K562 (cell line): ENCODE measurements around the gene LSM4. TPM values are rescaled to one million over a fixed set of nuclear protein-coding genes. Genes with fewer than 3 reads are reported as not detected.

Experiments
- BCOR ChIP-seq: fragments of 450-650 bp; IDR thresholded peaks from 2 replicates; pipeline ENCODE4 v1.6.1; 2016
- BRD9 ChIP-seq: fragments of 450-650 bp; IDR thresholded peaks from 2 replicates; pipeline ENCODE4 v1.6.1; 2018; ENCODE audit warnings: low read depth; ENCODE audit not compliant: partially characterized antibody
- COPS2 ChIP-seq: fragments of 450-650 bp; conservative IDR thresholded peaks from 2 replicates; pipeline ENCODE4 v1.6.1; 2016; ENCODE audit warnings: mild to moderate bottlenecking, moderate library complexity
- CREM ChIP-seq: IDR thresholded peaks from 2 replicates; pipeline ENCODE4 v1.6.1; 2014; ENCODE audit warnings: antibody characterized with exemption, low read depth
- HDAC8 ChIP-seq: fragments of 450-650 bp; IDR thresholded peaks from 2 replicates; pipeline ENCODE4 v1.6.1; 2016; ENCODE audit warnings: mild to moderate bottlenecking, missing genetic modification characterization, moderate library complexity, missing compliant biosample characterization
- ILK ChIP-seq: fragments of 450-650 bp; IDR thresholded peaks from 2 replicates; pipeline ENCODE4 v1.6.1; 2016; ENCODE audit warnings: missing genetic modification characterization, low read depth, mild to moderate bottlenecking, missing compliant biosample characterization, moderate library complexity, borderline replicate concordance
- MCM2 ChIP-seq: fragments of 450-650 bp; IDR thresholded peaks from 2 replicates; pipeline ENCODE4 v1.6.1; 2017; ENCODE audit warnings: low read depth, mild to moderate bottlenecking
- MTA3 ChIP-seq: fragments of 450-650 bp; formaldehyde crosslinking; IDR thresholded peaks from 2 replicates; pipeline ENCODE4 v1.6.1; 2017; ENCODE audit warnings: mild to moderate bottlenecking, borderline replicate concordance
- PHF20 ChIP-seq: fragments of 450-650 bp; IDR thresholded peaks from 2 replicates; pipeline ENCODE4 v1.6.1; 2018; ENCODE audit not compliant: partially characterized antibody
- POLR2AphosphoS2 ChIP-seq: IDR thresholded peaks from 2 replicates; pipeline ENCODE4 v1.6.1; 2012; ENCODE audit warnings: low read length, improper control_type of control experiment
- RBM22 ChIP-seq: fragments of 200-400 bp; formaldehyde crosslinking; IDR thresholded peaks from 2 replicates; pipeline ENCODE4 v1.6.1; 2018; ENCODE audit warnings: low read length, low read depth; ENCODE audit not compliant: poor library complexity, severe bottlenecking
- SIN3A ChIP-seq, 2 experiments: fragments of 150-350 bp in 1 of 2; IDR thresholded peaks; 2 replicates each; pipeline ENCODE4 v1.6.1; 2011 to 2016; ENCODE audit warnings: borderline replicate concordance in 2 of 2, low read depth in 2 of 2, low read length in 2 of 2, mild to moderate bottlenecking in 2 of 2, moderate library complexity in 2 of 2; ENCODE audit not compliant: control insufficient read depth in 1 of 2
- SMAD3 ChIP-seq: fragments of 450-650 bp; formaldehyde crosslinking; conservative IDR thresholded peaks from 2 replicates; pipeline ENCODE4 v1.4.0; 2020; ENCODE audit warnings: mild to moderate bottlenecking
- ZBTB1 ChIP-seq: sonication (generic); formaldehyde crosslinking; IDR thresholded peaks from 2 replicates; pipeline ENCODE4 v1.8.1; 2023; ENCODE audit warnings: missing genetic modification reagents, low read depth, mild to moderate bottlenecking, borderline replicate concordance
- ZFP36 ChIP-seq: fragments of 150-350 bp; IDR thresholded peaks from 2 replicates; pipeline ENCODE4 v1.6.1; 2018; ENCODE audit warnings: low read length, low read depth; ENCODE audit not compliant: partially characterized antibody
- ZNF354B ChIP-seq: fragments of 250-450 bp; sonication (Bioruptor Pico); IDR thresholded peaks from 2 replicates; pipeline ENCODE4 v1.4.0; 2020
- ZNF431 ChIP-seq: sonication (generic); formaldehyde crosslinking; IDR thresholded peaks from 2 replicates; pipeline ENCODE4 v1.8.0; 2022; ENCODE audit warnings: mild to moderate bottlenecking, missing genetic modification reagents
- polyA plus RNA-seq, 8 experiments: library from polyadenylated mRNA; depleted of rRNA in 4 of 8; stranded (reverse) in 5 of 8; unstranded in 3 of 8; fragments of >200 nt; fragmentation: Nextera tagmentation in 2 of 8; fragmentation: Illumina TruSeq in 1 of 8; extraction: Ambion mirVana in 2 of 8; extraction: Trizol in 1 of 8; gene quantifications; 2 replicates each; pipeline versions ENCODE4 v1.2.1 to v1.2.3, GENCODE V29; 2011 to 2014; ENCODE audit warnings: inconsistent platforms in 1 of 8, missing spikeins in 1 of 8
- total RNA-seq, 7 experiments: library from RNA; depleted of rRNA in 6 of 7; stranded (reverse); fragments of >200 nt in 6 of 7; fragmentation: Illumina TruSeq in 2 of 7; extraction: Trizol in 2 of 7; gene quantifications; 2 replicates each; pipeline versions ENCODE4 v1.2.1 to v1.2.3, GENCODE V29; 2011 to 2021; ENCODE audit warnings: low replicate concordance in 1 of 7
- TF ChIP-seq, protein P1 (sequence below): fragments of 200-800 bp; sonication (Bioruptor generic); IDR thresholded peaks from 2 replicates; pipeline ENCODE4 v1.6.1; 2016; ENCODE audit warnings: missing genetic modification characterization, missing compliant biosample characterization
- TF ChIP-seq, protein P2 (sequence below): sonication (generic); formaldehyde crosslinking; IDR thresholded peaks from 2 replicates; pipeline ENCODE4 v1.8.0; 2023; ENCODE audit warnings: mild to moderate bottlenecking, missing genetic modification reagents
- TF ChIP-seq, protein P3 (sequence below): sonication (generic); formaldehyde crosslinking; IDR thresholded peaks from 2 replicates; pipeline ENCODE4 v1.5.0; 2020; ENCODE audit warnings: missing genetic modification reagents

The LSM4 gene
- total and polyA plus RNA-seq, 9 of the 15 experiments (the other 6 are each of a cell fraction or from before 2014, with no cell fraction given) = 11.9 to 763 (median 202) TPM

DNA sequence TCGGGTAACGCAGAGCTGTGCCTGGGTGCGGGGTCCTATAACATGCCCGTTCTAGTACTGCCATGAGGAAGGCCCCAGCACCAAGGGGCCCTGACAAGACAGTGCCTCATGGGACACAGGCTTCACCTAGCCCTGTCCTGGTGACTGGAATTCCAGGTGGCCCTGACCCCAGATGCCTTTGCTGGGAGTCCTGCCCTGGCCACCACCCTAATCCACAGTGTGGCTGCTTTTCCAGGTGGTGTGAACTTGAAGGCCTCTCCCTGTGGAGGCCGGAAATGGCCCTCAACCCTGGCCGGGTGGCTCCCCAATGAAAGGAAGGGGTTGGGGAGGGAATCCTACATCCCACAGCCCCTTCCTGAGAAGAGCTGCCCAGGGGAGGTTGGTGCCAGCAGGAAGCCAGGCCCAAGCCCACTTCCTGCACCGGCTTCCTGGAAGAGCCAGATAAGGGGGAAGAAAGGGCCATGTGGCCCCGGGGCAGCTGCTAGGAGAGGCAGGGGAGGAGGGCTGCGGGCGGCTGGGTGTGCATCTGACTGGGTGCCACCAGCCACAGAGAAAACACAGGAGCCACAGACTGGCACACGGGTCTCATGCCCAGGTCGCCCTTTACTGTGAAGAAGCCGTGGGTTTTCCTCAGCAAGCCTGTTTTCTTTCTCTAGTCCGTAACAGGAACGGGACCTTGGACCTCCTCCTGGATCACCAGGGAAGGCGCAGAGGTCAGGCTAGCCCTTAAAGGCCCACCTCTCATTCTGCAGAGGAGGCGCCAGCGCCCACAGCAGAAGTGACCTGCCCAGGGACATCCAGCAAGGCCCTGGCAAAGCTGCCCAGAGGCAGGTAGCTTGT, 4.7 kb downstream of the LSM4 start (continued):
- TF ChIP-seq HDAC8 (tag) (peak; percentile 57; the same call in 1 of the 2 replicates), RBM22 (no peak), CREM (no peak), PHF20 (no peak), SMAD3 (CRISPR knock-in tag) (0 out of 2 replicates have a peak, but pooled peaks have one; percentile 24), MTA3 (peak; percentile 63; the same call in 1 of the 2 replicates), POLR2AphosphoS2 (no peak), ZBTB1 (CRISPR knock-in tag) (0 out of 2 replicates have a peak, but pooled peaks have one; percentile 29), SIN3A (IDR thresholded peaks at IDR 0.05; ENCODE audit: borderline replicate concordance in 2 of 2, control insufficient read depth in 1 of 2, low read depth in 2 of 2, low read length in 2 of 2) (peak in 1 of 2 experiments; percentile 57; a peak in 1 of 4 replicates), MCM2 (no peak), BCOR (no peak), ILK (tag) (no peak), ZFP36 (no peak), BRD9 (no peak), ZNF354B (CRISPR knock-in tag) (no peak), ZNF431 (no peak), COPS2 (no peak)
- TF ChIP-seq, protein P1, sequence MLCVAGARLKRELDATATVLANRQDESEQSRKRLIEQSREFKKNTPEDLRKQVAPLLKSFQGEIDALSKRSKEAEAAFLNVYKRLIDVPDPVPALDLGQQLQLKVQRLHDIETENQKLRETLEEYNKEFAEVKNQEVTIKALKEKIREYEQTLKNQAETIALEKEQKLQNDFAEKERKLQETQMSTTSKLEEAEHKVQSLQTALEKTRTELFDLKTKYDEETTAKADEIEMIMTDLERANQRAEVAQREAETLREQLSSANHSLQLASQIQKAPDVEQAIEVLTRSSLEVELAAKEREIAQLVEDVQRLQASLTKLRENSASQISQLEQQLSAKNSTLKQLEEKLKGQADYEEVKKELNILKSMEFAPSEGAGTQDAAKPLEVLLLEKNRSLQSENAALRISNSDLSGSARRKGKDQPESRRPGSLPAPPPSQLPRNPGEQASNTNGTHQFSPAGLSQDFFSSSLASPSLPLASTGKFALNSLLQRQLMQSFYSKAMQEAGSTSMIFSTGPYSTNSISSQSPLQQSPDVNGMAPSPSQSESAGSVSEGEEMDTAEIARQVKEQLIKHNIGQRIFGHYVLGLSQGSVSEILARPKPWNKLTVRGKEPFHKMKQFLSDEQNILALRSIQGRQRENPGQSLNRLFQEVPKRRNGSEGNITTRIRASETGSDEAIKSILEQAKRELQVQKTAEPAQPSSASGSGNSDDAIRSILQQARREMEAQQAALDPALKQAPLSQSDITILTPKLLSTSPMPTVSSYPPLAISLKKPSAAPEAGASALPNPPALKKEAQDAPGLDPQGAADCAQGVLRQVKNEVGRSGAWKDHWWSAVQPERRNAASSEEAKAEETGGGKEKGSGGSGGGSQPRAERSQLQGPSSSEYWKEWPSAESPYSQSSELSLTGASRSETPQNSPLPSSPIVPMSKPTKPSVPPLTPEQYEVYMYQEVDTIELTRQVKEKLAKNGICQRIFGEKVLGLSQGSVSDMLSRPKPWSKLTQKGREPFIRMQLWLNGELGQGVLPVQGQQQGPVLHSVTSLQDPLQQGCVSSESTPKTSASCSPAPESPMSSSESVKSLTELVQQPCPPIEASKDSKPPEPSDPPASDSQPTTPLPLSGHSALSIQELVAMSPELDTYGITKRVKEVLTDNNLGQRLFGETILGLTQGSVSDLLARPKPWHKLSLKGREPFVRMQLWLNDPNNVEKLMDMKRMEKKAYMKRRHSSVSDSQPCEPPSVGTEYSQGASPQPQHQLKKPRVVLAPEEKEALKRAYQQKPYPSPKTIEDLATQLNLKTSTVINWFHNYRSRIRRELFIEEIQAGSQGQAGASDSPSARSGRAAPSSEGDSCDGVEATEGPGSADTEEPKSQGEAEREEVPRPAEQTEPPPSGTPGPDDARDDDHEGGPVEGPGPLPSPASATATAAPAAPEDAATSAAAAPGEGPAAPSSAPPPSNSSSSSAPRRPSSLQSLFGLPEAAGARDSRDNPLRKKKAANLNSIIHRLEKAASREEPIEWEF (CRISPR knock-in tag) = peak; percentile 78
- TF ChIP-seq, protein P2, sequence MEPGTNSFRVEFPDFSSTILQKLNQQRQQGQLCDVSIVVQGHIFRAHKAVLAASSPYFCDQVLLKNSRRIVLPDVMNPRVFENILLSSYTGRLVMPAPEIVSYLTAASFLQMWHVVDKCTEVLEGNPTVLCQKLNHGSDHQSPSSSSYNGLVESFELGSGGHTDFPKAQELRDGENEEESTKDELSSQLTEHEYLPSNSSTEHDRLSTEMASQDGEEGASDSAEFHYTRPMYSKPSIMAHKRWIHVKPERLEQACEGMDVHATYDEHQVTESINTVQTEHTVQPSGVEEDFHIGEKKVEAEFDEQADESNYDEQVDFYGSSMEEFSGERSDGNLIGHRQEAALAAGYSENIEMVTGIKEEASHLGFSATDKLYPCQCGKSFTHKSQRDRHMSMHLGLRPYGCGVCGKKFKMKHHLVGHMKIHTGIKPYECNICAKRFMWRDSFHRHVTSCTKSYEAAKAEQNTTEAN (CRISPR knock-in tag) = no peak
- TF ChIP-seq, protein P3, sequence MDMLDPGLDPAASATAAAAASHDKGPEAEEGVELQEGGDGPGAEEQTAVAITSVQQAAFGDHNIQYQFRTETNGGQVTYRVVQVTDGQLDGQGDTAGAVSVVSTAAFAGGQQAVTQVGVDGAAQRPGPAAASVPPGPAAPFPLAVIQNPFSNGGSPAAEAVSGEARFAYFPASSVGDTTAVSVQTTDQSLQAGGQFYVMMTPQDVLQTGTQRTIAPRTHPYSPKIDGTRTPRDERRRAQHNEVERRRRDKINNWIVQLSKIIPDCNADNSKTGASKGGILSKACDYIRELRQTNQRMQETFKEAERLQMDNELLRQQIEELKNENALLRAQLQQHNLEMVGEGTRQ (CRISPR knock-in tag) = peak; percentile 26; the same call in 1 of the 2 replicates
